ENCODE data around the gene PDE6A. TPM values are rescaled to one million over a fixed set of nuclear protein-coding genes. Genes with fewer than 3 reads are reported as not detected.

PDE6A gene
- total and polyA plus RNA-seq, 4 donors, result 0.06 TPM; not detected in 3

GRCh38 chr5:149930749-149931574 is 13.6 kb downstream of the PDE6A start (continued):
- TF ChIP-seq FOXA2 (IDR thresholded peaks at IDR 0.05) (no peak), RAD21 (IDR thresholded peaks at IDR 0.05) (no peak), SP1 (IDR thresholded peaks at IDR 0.05) (no peak), JUND (IDR thresholded peaks at IDR 0.05) (no peak), FOXA1 (IDR thresholded peaks at IDR 0.05) (no peak)

DNA sequence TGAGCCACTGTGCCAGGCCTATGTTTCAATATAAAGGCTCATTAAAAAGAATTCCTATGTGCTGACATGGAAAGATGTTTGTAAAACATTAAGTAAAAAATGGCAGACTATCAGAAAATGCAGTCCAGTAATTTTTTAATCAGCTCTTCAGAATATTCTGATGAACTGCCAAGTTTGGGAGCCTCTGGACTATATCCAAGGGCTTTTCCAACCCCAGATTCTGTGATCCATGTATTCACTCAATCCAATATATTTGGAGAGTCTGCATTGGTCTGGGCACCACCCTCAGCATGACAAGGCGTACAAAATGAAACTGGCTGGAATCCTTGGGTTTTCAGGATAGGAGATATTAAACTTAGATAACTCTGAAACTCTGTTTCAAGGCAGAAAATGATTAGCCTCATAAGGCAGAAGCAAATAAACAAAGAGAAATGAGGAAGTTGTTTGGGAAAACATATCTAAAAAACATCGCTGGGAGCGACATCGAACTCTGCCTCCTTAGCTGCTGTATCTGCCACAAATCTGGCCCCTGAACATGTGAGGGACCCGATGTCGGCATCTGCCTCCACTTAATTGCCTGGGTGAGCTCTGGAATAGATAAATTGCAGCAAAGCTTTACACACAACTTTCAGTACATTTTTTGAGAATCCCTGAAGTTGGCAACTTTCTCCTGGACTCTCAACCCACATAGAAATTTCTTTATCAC is 14.4 kb downstream of the PDE6A start:
- TF ChIP-seq, protein P1, sequence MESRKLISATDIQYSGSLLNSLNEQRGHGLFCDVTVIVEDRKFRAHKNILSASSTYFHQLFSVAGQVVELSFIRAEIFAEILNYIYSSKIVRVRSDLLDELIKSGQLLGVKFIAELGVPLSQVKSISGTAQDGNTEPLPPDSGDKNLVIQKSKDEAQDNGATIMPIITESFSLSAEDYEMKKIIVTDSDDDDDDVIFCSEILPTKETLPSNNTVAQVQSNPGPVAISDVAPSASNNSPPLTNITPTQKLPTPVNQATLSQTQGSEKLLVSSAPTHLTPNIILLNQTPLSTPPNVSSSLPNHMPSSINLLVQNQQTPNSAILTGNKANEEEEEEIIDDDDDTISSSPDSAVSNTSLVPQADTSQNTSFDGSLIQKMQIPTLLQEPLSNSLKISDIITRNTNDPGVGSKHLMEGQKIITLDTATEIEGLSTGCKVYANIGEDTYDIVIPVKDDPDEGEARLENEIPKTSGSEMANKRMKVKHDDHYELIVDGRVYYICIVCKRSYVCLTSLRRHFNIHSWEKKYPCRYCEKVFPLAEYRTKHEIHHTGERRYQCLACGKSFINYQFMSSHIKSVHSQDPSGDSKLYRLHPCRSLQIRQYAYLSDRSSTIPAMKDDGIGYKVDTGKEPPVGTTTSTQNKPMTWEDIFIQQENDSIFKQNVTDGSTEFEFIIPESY (IDR thresholded peaks at IDR 0.05), result no peak
- no peak for TF ChIP-seq RAD21 (IDR thresholded peaks at IDR 0.05)
- TF ChIP-seq FOXA2 (IDR thresholded peaks at IDR 0.05), result no peak
- TF ChIP-seq TAF1 (conservative IDR thresholded peaks at IDR 0.05), result no peak
- no peak for TF ChIP-seq YY1 (IDR thresholded peaks at IDR 0.05)
- TF ChIP-seq JUND (IDR thresholded peaks at IDR 0.05), result no peak
- TF ChIP-seq, protein P2, sequence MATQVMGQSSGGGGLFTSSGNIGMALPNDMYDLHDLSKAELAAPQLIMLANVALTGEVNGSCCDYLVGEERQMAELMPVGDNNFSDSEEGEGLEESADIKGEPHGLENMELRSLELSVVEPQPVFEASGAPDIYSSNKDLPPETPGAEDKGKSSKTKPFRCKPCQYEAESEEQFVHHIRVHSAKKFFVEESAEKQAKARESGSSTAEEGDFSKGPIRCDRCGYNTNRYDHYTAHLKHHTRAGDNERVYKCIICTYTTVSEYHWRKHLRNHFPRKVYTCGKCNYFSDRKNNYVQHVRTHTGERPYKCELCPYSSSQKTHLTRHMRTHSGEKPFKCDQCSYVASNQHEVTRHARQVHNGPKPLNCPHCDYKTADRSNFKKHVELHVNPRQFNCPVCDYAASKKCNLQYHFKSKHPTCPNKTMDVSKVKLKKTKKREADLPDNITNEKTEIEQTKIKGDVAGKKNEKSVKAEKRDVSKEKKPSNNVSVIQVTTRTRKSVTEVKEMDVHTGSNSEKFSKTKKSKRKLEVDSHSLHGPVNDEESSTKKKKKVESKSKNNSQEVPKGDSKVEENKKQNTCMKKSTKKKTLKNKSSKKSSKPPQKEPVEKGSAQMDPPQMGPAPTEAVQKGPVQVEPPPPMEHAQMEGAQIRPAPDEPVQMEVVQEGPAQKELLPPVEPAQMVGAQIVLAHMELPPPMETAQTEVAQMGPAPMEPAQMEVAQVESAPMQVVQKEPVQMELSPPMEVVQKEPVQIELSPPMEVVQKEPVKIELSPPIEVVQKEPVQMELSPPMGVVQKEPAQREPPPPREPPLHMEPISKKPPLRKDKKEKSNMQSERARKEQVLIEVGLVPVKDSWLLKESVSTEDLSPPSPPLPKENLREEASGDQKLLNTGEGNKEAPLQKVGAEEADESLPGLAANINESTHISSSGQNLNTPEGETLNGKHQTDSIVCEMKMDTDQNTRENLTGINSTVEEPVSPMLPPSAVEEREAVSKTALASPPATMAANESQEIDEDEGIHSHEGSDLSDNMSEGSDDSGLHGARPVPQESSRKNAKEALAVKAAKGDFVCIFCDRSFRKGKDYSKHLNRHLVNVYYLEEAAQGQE (IDR thresholded peaks at IDR 0.05), result no peak
- TF ChIP-seq, protein P3, sequence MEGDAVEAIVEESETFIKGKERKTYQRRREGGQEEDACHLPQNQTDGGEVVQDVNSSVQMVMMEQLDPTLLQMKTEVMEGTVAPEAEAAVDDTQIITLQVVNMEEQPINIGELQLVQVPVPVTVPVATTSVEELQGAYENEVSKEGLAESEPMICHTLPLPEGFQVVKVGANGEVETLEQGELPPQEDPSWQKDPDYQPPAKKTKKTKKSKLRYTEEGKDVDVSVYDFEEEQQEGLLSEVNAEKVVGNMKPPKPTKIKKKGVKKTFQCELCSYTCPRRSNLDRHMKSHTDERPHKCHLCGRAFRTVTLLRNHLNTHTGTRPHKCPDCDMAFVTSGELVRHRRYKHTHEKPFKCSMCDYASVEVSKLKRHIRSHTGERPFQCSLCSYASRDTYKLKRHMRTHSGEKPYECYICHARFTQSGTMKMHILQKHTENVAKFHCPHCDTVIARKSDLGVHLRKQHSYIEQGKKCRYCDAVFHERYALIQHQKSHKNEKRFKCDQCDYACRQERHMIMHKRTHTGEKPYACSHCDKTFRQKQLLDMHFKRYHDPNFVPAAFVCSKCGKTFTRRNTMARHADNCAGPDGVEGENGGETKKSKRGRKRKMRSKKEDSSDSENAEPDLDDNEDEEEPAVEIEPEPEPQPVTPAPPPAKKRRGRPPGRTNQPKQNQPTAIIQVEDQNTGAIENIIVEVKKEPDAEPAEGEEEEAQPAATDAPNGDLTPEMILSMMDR (IDR thresholded peaks at IDR 0.05; ENCODE audit: low read depth, low read length, missing input control), result no peak
- H3K27me3 ChIP-seq (ENCODE audit: control insufficient read depth in 4 of 4, insufficient read depth in 4 of 4, low read length in 3 of 4), result no peaks in the 10 kb centered on the region
- H3K36me3 ChIP-seq (ENCODE audit: control insufficient read depth in 4 of 4, insufficient read depth in 3 of 4, low read depth in 1 of 4, low read length in 3 of 4), result no peaks in the 10 kb centered on the region
- no peak overlapping the region for H3K4me3 ChIP-seq (ENCODE audit: low read depth in 1 of 3, low read length in 3 of 3)
- H3K9me3 ChIP-seq (ENCODE audit: control insufficient read depth in 4 of 4, low read length in 3 of 4), result no peaks in the 10 kb centered on the region
- H3K9ac ChIP-seq (ENCODE audit: low read depth in 1 of 2, low read length in 2 of 2), result no peak overlapping the region
- no peak overlapping the region for H3K27ac ChIP-seq (ENCODE audit: low read depth in 1 of 2, low read length in 2 of 2)
- H3K4me1 ChIP-seq (ENCODE audit: control insufficient read depth in 4 of 4, insufficient read depth in 4 of 4, low read length in 3 of 4), result peaks cover 0 to 1% (median under 1%) of the 10 kb centered on the region in 4 donors
- 69% methylated on average over 6 of the region's 6 CpGs for WGBS
- no peak for DNase-seq (ENCODE audit: low spot score)

DNA sequence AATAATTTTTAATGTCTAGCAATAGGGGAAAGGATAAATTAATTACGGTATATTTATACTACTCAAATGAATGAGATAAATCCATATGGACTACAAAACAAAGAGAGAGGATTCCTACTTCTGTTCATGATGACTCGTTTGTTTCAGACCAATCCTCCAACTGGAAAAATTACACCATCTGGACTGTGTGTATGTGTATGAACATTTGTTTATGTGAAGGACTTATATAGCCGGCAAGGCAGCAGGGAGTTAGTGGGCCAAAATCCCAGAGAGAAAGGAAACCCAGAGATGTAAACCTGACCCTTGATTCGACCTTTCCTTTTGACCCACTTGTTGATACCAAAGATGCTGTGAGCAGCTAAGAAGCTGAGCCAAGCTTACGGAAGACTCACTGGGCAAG is 20.1 kb downstream of the PDE6A start:
- H3K9me3 ChIP-seq (ENCODE audit: control insufficient read depth in 4 of 4, low read length in 3 of 4), result no peaks in the 10 kb centered on the region
- no peaks in the 10 kb centered on the region for H3K27me3 ChIP-seq (ENCODE audit: control insufficient read depth in 4 of 4, insufficient read depth in 4 of 4, low read length in 3 of 4)
- H3K4me1 ChIP-seq (ENCODE audit: control insufficient read depth in 4 of 4, insufficient read depth in 4 of 4, low read length in 3 of 4), result no peaks in the 10 kb centered on the region
- no peak overlapping the region for H3K9ac ChIP-seq (ENCODE audit: low read depth in 1 of 2, low read length in 2 of 2)
- H3K36me3 ChIP-seq (ENCODE audit: control insufficient read depth in 4 of 4, insufficient read depth in 3 of 4, low read depth in 1 of 4, low read length in 3 of 4), result no peaks in the 10 kb centered on the region
- DNase-seq (ENCODE audit: low spot score), result no peak
- WGBS, result 87% methylated on average over 5 of the region's 5 CpGs
- H3K27ac ChIP-seq (ENCODE audit: low read depth in 1 of 2, low read length in 2 of 2), result no peak overlapping the region
- H3K4me3 ChIP-seq (ENCODE audit: low read depth in 1 of 3, low read length in 3 of 3), result no peak overlapping the region
- TF ChIP-seq NR2F2 (IDR thresholded peaks at IDR 0.05) (no peak), JUND (IDR thresholded peaks at IDR 0.05) (no peak), TAF1 (conservative IDR thresholded peaks at IDR 0.05) (no peak), SP1 (IDR thresholded peaks at IDR 0.05) (no peak), EGR1 (IDR thresholded peaks at IDR 0.05; ENCODE audit: low read depth in 2 of 2) (no peak), HNF4A (conservative IDR thresholded peaks at IDR 0.05) (no peak), RXRA (IDR thresholded peaks at IDR 0.05) (no peak), RAD21 (IDR thresholded peaks at IDR 0.05) (no peak), HNF4G (IDR thresholded peaks at IDR 0.05) (no peak)
- TF ChIP-seq, protein P3 (IDR thresholded peaks at IDR 0.05; ENCODE audit: low read depth, low read length, missing input control), result no peak
- TF ChIP-seq, protein P1 (IDR thresholded peaks at IDR 0.05), result no peak
- TF ChIP-seq, protein P4, sequence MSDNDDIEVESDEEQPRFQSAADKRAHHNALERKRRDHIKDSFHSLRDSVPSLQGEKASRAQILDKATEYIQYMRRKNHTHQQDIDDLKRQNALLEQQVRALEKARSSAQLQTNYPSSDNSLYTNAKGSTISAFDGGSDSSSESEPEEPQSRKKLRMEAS (IDR thresholded peaks at IDR 0.05), result no peak

All from liver (tissue), 9 donors.